Naive thymus-derived CD4-positive, alpha-beta T cell (primary cell): Measurements from ENCODE around the gene CALU. TPM values are rescaled to one million over a fixed set of nuclear protein-coding genes. Genes with fewer than 3 reads are reported as not detected.

Source experiments
- ATAC-seq: fragments of 150-1000 bp; cut with Tn5 transposase; 2 replicates; pipeline ENCODE4 v1.10.0; 2021; ENCODE audit warnings: mild to moderate bottlenecking, moderate library complexity
- CTCF ChIA-PET: fragments of 350-600 bp; sonication (Branson Sonifier 250); formaldehyde crosslinking; loops from one replicate; lab custom pipeline; 2021; ENCODE audit warnings: antibody characterized with exemption; lab: Charles Lee
- POLR2A ChIA-PET: fragments of 350-600 bp; sonication (Branson Sonifier 250); formaldehyde crosslinking; loops from one replicate; lab custom pipeline; 2021; ENCODE audit warnings: antibody characterized with exemption, inconsistent platforms; lab: Charles Lee
- DNase-seq, 9 donors: peaks; one replicate each; pipeline versions ENCODE4 v3.0.0 to v3.0.0-alpha.2; 2020 to 2022; ENCODE audit warnings: mixed read lengths in 1 of 9
- H3K27ac ChIP-seq: one replicate; pipeline ENCODE4 v1.7.0; 2013; ENCODE audit warnings: mild to moderate bottlenecking, low read depth, low read length, moderate library complexity
- H3K27me3 ChIP-seq, 2 donors: one replicate each; pipeline ENCODE4 v1.7.0; 2013; ENCODE audit warnings: low read length in 2 of 2, mild to moderate bottlenecking in 2 of 2, moderate library complexity in 2 of 2; ENCODE audit not compliant: control insufficient read depth in 2 of 2, insufficient read depth in 2 of 2
- H3K36me3 ChIP-seq, 3 experiments: 1 replicate in 2 of 3; 2 replicates in 1 of 3; pipeline ENCODE4 v1.7.0; 2013; ENCODE audit warnings: low read length in 3 of 3, mild to moderate bottlenecking in 3 of 3, moderate library complexity in 1 of 3; ENCODE audit not compliant: insufficient read depth in 3 of 3, control insufficient read depth in 2 of 3
- H3K4me1 ChIP-seq, 2 donors: one replicate each; pipeline ENCODE4 v1.7.0; 2013; ENCODE audit warnings: low read length in 2 of 2, mild to moderate bottlenecking in 2 of 2, moderate library complexity in 1 of 2; ENCODE audit not compliant: control insufficient read depth in 2 of 2, insufficient read depth in 2 of 2
- H3K4me3 ChIP-seq: 2 replicates; pipeline ENCODE4 v1.7.0; 2013; ENCODE audit warnings: mild to moderate bottlenecking, low read length
- H3K9me3 ChIP-seq, 3 experiments: 1 replicate in 2 of 3; 2 replicates in 1 of 3; pipeline ENCODE4 v1.7.0; 2013; ENCODE audit warnings: low read length in 3 of 3; ENCODE audit not compliant: control insufficient read depth in 2 of 3
- H3K27ac Mint-ChIP-seq, 9 donors: one replicate each; pipeline ENCODE4 v1.8.0; 2020 to 2022; ENCODE audit warnings: mixed read lengths in 9 of 9, mild to moderate bottlenecking in 8 of 9, moderate library complexity in 5 of 9, inconsistent platforms in 2 of 9
- H3K27me3 Mint-ChIP-seq, 5 donors: one replicate each; pipeline ENCODE4 v1.8.0; 2021 to 2022; ENCODE audit warnings: mixed read lengths in 5 of 5, mild to moderate bottlenecking in 1 of 5
- H3K36me3 Mint-ChIP-seq, 5 donors: one replicate each; pipeline ENCODE4 v1.8.0; 2020 to 2022; ENCODE audit warnings: mixed read lengths in 5 of 5, mild to moderate bottlenecking in 3 of 5, inconsistent platforms in 1 of 5
- H3K4me1 Mint-ChIP-seq, 7 donors: one replicate each; pipeline ENCODE4 v1.8.0; 2020 to 2022; ENCODE audit warnings: mixed read lengths in 7 of 7, mild to moderate bottlenecking in 3 of 7, inconsistent platforms in 1 of 7
- H3K4me3 Mint-ChIP-seq, 10 donors: one replicate each; pipeline ENCODE4 v1.8.0; 2020 to 2022; ENCODE audit warnings: mild to moderate bottlenecking in 10 of 10, mixed read lengths in 10 of 10, moderate library complexity in 6 of 10, inconsistent platforms in 2 of 10
- H3K9me3 Mint-ChIP-seq, 11 donors: one replicate each; pipeline ENCODE4 v1.8.0; 2020 to 2022; ENCODE audit warnings: mixed read lengths in 11 of 11, mild to moderate bottlenecking in 4 of 11, inconsistent platforms in 1 of 11, moderate library complexity in 1 of 11
- intact Hi-C, 2 donors: fragments of 100-400 bp; cut with micrococcal nuclease; formaldehyde crosslinking; loops; one replicate each; pipeline ENCODE4 v1.15.1; 2023
- polyA plus RNA-seq, 2 donors: library from polyadenylated mRNA; unstranded; fragments of 300-500 nt; fragmentation: Illumina TruSeq; gene quantifications; one replicate each; pipeline ENCODE4 v1.2.3, GENCODE V29; 2021
- total RNA-seq, 6 experiments: library from RNA in 5 of 6; stranded (reverse) in 5 of 6; gene quantifications; 1 replicate in 5 of 6; 2 replicates in 1 of 6; pipeline ENCODE4 v1.2.3 and lab custom pipeline; 2021 to 2026

Gene CALU
- 10 to 100 TPM; 18.6 to 36.2 (median 22.6) TPM for total RNA-seq
- 10 to 100 TPM; 19.2 to 22.2 TPM for polyA plus RNA-seq
- 68.8 reads per million, percentile 78 among the genes with 10 or more reads in this experiment for total RNA-seq (lab: John Stamatoyannopoulos, UW)

- Histone ChIP-seq H3K27me3 (no peaks in the 10 kb centered on the region), H3K27ac (peak within 1 kb of the TSS; percentile 85), H3K4me3 (peak within 1 kb of the TSS; percentile 86), H3K36me3 (peaks cover 0 to 3% (median 0%) of the 10 kb centered on the region in 3 experiments), H3K9me3 (no peaks in the 10 kb centered on the region), H3K4me1 (peaks cover 13% of the 10 kb centered on the region in 2 donors)
- ATAC-seq: peak; percentile 98
- DNase-seq: peak; percentile 87 to 95 (median 94)
- Mint-ChIP-seq H3K27me3 (peaks cover 0 to 5% (median 0%) of the 10 kb centered on the region in 5 donors), H3K9me3 (peaks cover 0 to 2% (median 0%) of the 10 kb centered on the region in 11 donors), H3K27ac (peak within 1 kb of the TSS; percentile 96 to 99 (median 98)), H3K36me3 (no peaks in the 10 kb centered on the region), H3K4me1 (peaks cover 11 to 52% (median 45%) of the 10 kb centered on the region in 7 donors), H3K4me3 (peak within 1 kb of the TSS; percentile 89 to 100 (median 97))
- ChIA-PET POLR2A (interaction anchor here (0.7 to 2.4 kb wide), 7 partner anchors 9 to 124 kb away, joined by 3 to 11 read pairs (median 4); partner anchors contain the start of gene ATP6V1F), CTCF (interaction anchor here (0.5 kb wide), 1 partner anchor 1196 kb away, joined by 5 read pairs; no protein-coding TSS in a partner anchor)
- intact Hi-C loops: loop anchor here (1.0 to 5.0 kb wide), 17 partner anchors 43 to 1331 kb away; partner anchors contain the start of genes ATP6V1F (in 2 of the 2), CCDC136 (in 2 of the 2), TNPO3 (in 2 of the 2) and HILPDA (in 1 of the 2)
Observed at GRCh38 chr7:128739048-128739962, at the start of gene CALU. Gene CALU, plus strand, starts transcription at chr7:128739359. Its CDS starts 9,225 bp downstream, at chr7:128748584.

GRCh38 chr7:128691227-128691626 is 47.9 kb upstream of the CALU start:
- DNase-seq: no peak
- Mint-ChIP-seq H3K4me1 (no peaks in the 10 kb centered on the region), H3K27me3 (peaks cover 3 to 19% (median 15%) of the 10 kb centered on the region in 5 donors), H3K9me3 (peaks cover 0 to 1% (median 0%) of the 10 kb centered on the region in 11 donors), H3K36me3 (peaks cover 0 to 6% (median 3%) of the 10 kb centered on the region in 5 donors), H3K27ac (no peak overlapping the region), H3K4me3 (no peak overlapping the region)
- ATAC-seq: no peak
- Histone ChIP-seq H3K4me1 (no peaks in the 10 kb centered on the region), H3K9me3 (no peaks in the 10 kb centered on the region), H3K27me3 (no peaks in the 10 kb centered on the region), H3K4me3 (no peak overlapping the region), H3K27ac (no peak overlapping the region), H3K36me3 (no peaks in the 10 kb centered on the region)
- intact Hi-C loops: no loop called here
- POLR2A ChIA-PET: no interaction called here
- CTCF ChIA-PET: no interaction called here

- no peak for ATAC-seq
- ChIA-PET CTCF (no interaction called here), POLR2A (no interaction called here)
- H3K4me1 Mint-ChIP-seq: peaks cover 4 to 6% (median 5%) of the 10 kb centered on the region in 7 donors
- H3K27ac ChIP-seq: no peak overlapping the region
- no peaks in the 10 kb centered on the region for H3K9me3 ChIP-seq
- H3K9me3 Mint-ChIP-seq: peaks cover 0 to 2% (median 0%) of the 10 kb centered on the region in 11 donors
- no peak overlapping the region for H3K4me3 Mint-ChIP-seq
- peaks cover 8 to 10% of the 10 kb centered on the region in 2 donors for H3K27me3 ChIP-seq
- peaks cover 0 to 3% of the 10 kb centered on the region in 2 donors for H3K4me1 ChIP-seq
- peaks cover 0 to 3% (median 0%) of the 10 kb centered on the region in 5 donors for H3K36me3 Mint-ChIP-seq
- H3K4me3 ChIP-seq: no peak overlapping the region
- H3K27me3 Mint-ChIP-seq: peaks cover 18 to 34% (median 30%) of the 10 kb centered on the region in 5 donors
- DNase-seq: no peak
- no peaks in the 10 kb centered on the region for H3K36me3 ChIP-seq
- intact Hi-C loops: no loop called here
- H3K27ac Mint-ChIP-seq: no peak overlapping the region
Observed at GRCh38 chr7:128692623-128693270, 46.4 kb upstream of the CALU start.

GRCh38 chr7:128693373-128694015 is 45.7 kb upstream of the CALU start:
- ChIA-PET CTCF (no interaction called here), POLR2A (no interaction called here)
- Histone ChIP-seq H3K27me3 (peaks cover 8 to 18% of the 10 kb centered on the region in 2 donors), H3K27ac (no peak overlapping the region), H3K4me1 (peaks cover 0 to 4% of the 10 kb centered on the region in 2 donors), H3K9me3 (no peaks in the 10 kb centered on the region), H3K36me3 (no peaks in the 10 kb centered on the region), H3K4me3 (no peak overlapping the region)
- no peak for ATAC-seq
- H3K9me3 Mint-ChIP-seq: peaks cover 0 to 2% (median 0%) of the 10 kb centered on the region in 11 donors
- peaks cover 5 to 14% (median 8%) of the 10 kb centered on the region in 7 donors for H3K4me1 Mint-ChIP-seq
- H3K27me3 Mint-ChIP-seq: peaks cover 25 to 42% (median 38%) of the 10 kb centered on the region in 5 donors
- H3K4me3 Mint-ChIP-seq: no peak overlapping the region
- no peak overlapping the region for H3K27ac Mint-ChIP-seq
- H3K36me3 Mint-ChIP-seq: no peaks in the 10 kb centered on the region
- intact Hi-C loops: no loop called here
- DNase-seq: no peak

- H3K27ac ChIP-seq: no peak overlapping the region
- Mint-ChIP-seq H3K4me3 (no peak overlapping the region), H3K27me3 (peaks cover 38 to 51% (median 49%) of the 10 kb centered on the region in 5 donors), H3K27ac (no peak overlapping the region), H3K4me1 (peaks cover 5 to 14% (median 8%) of the 10 kb centered on the region in 7 donors), H3K9me3 (peaks cover 0 to 2% (median 0%) of the 10 kb centered on the region in 11 donors), H3K36me3 (no peaks in the 10 kb centered on the region)
- H3K9me3 ChIP-seq: no peaks in the 10 kb centered on the region
- intact Hi-C loops: no loop called here
- DNase-seq (no peak), ATAC-seq (no peak)
- CTCF ChIA-PET: interaction anchor here (0.6 kb wide), 2 partner anchors 55 to 314 kb away, joined by 3 read pairs; no protein-coding TSS in a partner anchor
- no peak overlapping the region for H3K4me3 ChIP-seq
- H3K4me1 ChIP-seq: peaks cover 0 to 4% of the 10 kb centered on the region in 2 donors
- H3K36me3 ChIP-seq: no peaks in the 10 kb centered on the region
- peaks cover 8 to 22% of the 10 kb centered on the region in 2 donors for H3K27me3 ChIP-seq
- POLR2A ChIA-PET: no interaction called here
Observed at GRCh38 chr7:128694738-128695137, 44.4 kb upstream of the CALU start.
